ENCODE results near the gene UBN2.

The UBN2 gene

DNA sequence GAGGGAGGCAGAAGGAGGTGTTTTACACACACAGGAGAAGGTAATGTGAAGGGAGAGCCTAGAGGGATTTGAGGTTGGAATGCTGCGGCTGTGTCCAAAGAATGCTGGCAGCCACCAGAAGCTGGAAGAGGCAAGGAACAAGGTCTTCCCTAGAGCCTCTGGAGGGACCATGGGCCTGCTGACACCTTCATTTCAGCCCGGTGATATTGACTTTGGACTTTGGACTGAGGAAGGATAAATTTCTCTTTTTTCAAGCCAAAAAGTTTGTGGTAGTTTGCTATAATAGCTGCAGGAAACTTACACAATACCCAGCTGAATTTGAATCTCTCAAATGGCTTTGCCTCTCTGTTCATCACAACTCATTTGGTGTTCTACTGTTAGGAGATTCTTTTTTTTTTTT is 34.6 kb downstream of the UBN2 start:
- WGBS, 2 donors (ENCODE audit: extremely low coverage in 2 of 2, insufficient read length in 2 of 2, insufficient replicate concordance in 1 of 2), result no CpG with 5 or more reads among the region's 2 CpGs
- no peak overlapping the region for H4K8ac ChIP-seq (ENCODE audit: low read depth, low read length)
- no peaks in the 10 kb centered on the region for H3K79me1 ChIP-seq (ENCODE audit: low read depth, low read length)

GRCh38 chr7:139271718-139272628 is 40.9 kb downstream of the UBN2 start:
- H3K14ac ChIP-seq (ENCODE audit: low read length), result no peak overlapping the region
- no peak overlapping the region for H2BK5ac ChIP-seq (ENCODE audit: low read length)
- no peak overlapping the region for H2BK12ac ChIP-seq (ENCODE audit: low read length)
- no peak overlapping the region for H3K4ac ChIP-seq (ENCODE audit: low read length)
- WGBS, 2 donors (ENCODE audit: extremely low coverage in 2 of 2, insufficient read length in 2 of 2, insufficient replicate concordance in 1 of 2), result 100% methylated on average over 1 of the region's 17 CpGs; no CpG with 5 or more reads in 1 of the 2 donors
- no peak overlapping the region for H3K4me2 ChIP-seq (ENCODE audit: insufficient read depth, low read length, poor library complexity, severe bottlenecking)
- DNase-seq (ENCODE audit: low spot score), result no peak
- H3K27me3 ChIP-seq (ENCODE audit: control insufficient read depth in 3 of 3, insufficient read depth in 3 of 3, low read depth in 1 of 3, low read length in 3 of 3), result no peaks in the 10 kb centered on the region
- H3K18ac ChIP-seq (ENCODE audit: low read length), result no peak overlapping the region
- H2AFZ ChIP-seq (ENCODE audit: low read length), result no peak overlapping the region
- no peaks in the 10 kb centered on the region for H3K4me1 ChIP-seq (ENCODE audit: control insufficient read depth in 2 of 2, insufficient read depth in 1 of 2, low read depth in 1 of 2, low read length in 2 of 2)
- H3K4me3 ChIP-seq (ENCODE audit: low read length in 2 of 2), result no peak overlapping the region
- no peak overlapping the region for H4K8ac ChIP-seq (ENCODE audit: low read depth, low read length)
- no peak overlapping the region for H3K23ac ChIP-seq (ENCODE audit: low read depth, low read length, poor library complexity)
- H2AK5ac ChIP-seq (ENCODE audit: low read depth, low read length), result no peak overlapping the region
- no peaks in the 10 kb centered on the region for H3K9me3 ChIP-seq (replicated peaks in 1 of 2; ENCODE audit: control insufficient read depth in 2 of 2, insufficient read depth in 1 of 2, low read depth in 1 of 2, low read length in 2 of 2)
- H3K27ac ChIP-seq (replicated peaks; ENCODE audit: low read length), result no peak overlapping the region
- H2BK120ac ChIP-seq (ENCODE audit: low read depth, low read length), result no peak overlapping the region
- no peak overlapping the region for H4K91ac ChIP-seq (ENCODE audit: low read depth, low read length, poor library complexity)
- H3K79me1 ChIP-seq (ENCODE audit: low read depth, low read length), result no peaks in the 10 kb centered on the region
- H3K9ac ChIP-seq (ENCODE audit: low read depth, low read length, poor library complexity), result no peak overlapping the region
- peaks cover 9 to 89% of the 10 kb centered on the region in 2 donors for H3K36me3 ChIP-seq (replicated peaks in 1 of 2; ENCODE audit: control insufficient read depth in 2 of 2, insufficient read depth in 2 of 2, low read length in 2 of 2)
- H2BK15ac ChIP-seq (ENCODE audit: low read length), result no peak overlapping the region

More for the DNA sequence above, 34.6 kb downstream of the UBN2 start:
- H3K27me3 ChIP-seq (ENCODE audit: control insufficient read depth in 3 of 3, insufficient read depth in 3 of 3, low read depth in 1 of 3, low read length in 3 of 3), result no peaks in the 10 kb centered on the region
- no peak overlapping the region for H3K4me2 ChIP-seq (ENCODE audit: insufficient read depth, low read length, poor library complexity, severe bottlenecking)
- no peak overlapping the region for H2BK15ac ChIP-seq (ENCODE audit: low read length)
- H3K9ac ChIP-seq (ENCODE audit: low read depth, low read length, poor library complexity), result no peak overlapping the region
- H3K23ac ChIP-seq (ENCODE audit: low read depth, low read length, poor library complexity), result no peak overlapping the region
- H4K91ac ChIP-seq (ENCODE audit: low read depth, low read length, poor library complexity), result no peak overlapping the region
- peaks cover 6 to 97% of the 10 kb centered on the region in 2 donors for H3K36me3 ChIP-seq (replicated peaks in 1 of 2; ENCODE audit: control insufficient read depth in 2 of 2, insufficient read depth in 2 of 2, low read length in 2 of 2)
- no peak for DNase-seq (ENCODE audit: low spot score)
- H3K4me3 ChIP-seq (ENCODE audit: low read length in 2 of 2), result no peak overlapping the region
- H2AK5ac ChIP-seq (ENCODE audit: low read depth, low read length), result no peak overlapping the region
- no peak overlapping the region for H3K4ac ChIP-seq (ENCODE audit: low read length)
- no peak overlapping the region for H3K14ac ChIP-seq (ENCODE audit: low read length)
- H2AFZ ChIP-seq (ENCODE audit: low read length), result no peak overlapping the region
- no peak overlapping the region for H3K18ac ChIP-seq (ENCODE audit: low read length)
- no peak overlapping the region for H2BK120ac ChIP-seq (ENCODE audit: low read depth, low read length)
- no peaks in the 10 kb centered on the region for H3K4me1 ChIP-seq (ENCODE audit: control insufficient read depth in 2 of 2, insufficient read depth in 1 of 2, low read depth in 1 of 2, low read length in 2 of 2)
- peaks cover 0 to 5% of the 10 kb centered on the region in 2 donors for H3K9me3 ChIP-seq (replicated peaks in 1 of 2; ENCODE audit: control insufficient read depth in 2 of 2, insufficient read depth in 1 of 2, low read depth in 1 of 2, low read length in 2 of 2)
- no peak overlapping the region for H2BK5ac ChIP-seq (ENCODE audit: low read length)
- H3K27ac ChIP-seq (replicated peaks; ENCODE audit: low read length), result no peak overlapping the region
- no peak overlapping the region for H2BK12ac ChIP-seq (ENCODE audit: low read length)

DNA sequence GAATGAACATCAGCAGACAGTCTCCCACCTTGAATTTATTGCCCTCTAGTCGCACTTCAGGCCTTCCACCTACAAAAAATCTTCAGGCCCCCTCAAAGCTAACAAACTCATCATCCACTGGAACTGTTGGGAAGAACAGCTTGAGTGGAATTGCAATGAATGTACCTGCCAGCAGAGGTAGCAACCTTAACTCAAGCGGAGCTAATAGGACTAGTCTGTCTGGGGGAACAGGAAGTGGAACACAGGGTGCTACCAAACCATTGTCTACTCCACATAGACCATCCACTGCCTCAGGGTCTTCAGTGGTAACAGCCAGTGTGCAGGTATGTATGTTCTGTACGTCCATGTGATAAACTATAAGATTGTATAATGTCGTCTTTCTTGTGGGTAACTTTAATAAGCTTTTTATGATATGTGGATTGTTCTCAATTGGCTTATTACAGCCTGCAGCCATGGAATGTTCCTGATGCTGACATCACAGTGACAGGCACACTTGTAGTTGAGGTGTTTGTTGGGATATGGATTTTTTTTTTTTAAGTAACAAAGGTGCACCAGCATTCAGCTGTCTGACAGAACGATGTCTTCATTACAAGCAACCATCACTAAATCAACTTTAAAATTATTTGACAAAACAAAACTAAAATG is 53.3 kb downstream of the UBN2 start:
- Histone ChIP-seq H3K23ac (ENCODE audit: low read depth, low read length, poor library complexity) (no peak overlapping the region), H3K27me3 (ENCODE audit: control insufficient read depth in 3 of 3, insufficient read depth in 3 of 3, low read depth in 1 of 3, low read length in 3 of 3) (no peaks in the 10 kb centered on the region), H3K27ac (replicated peaks; ENCODE audit: low read length) (no peak overlapping the region), H2BK15ac (ENCODE audit: low read length) (no peak overlapping the region), H3K4me3 (ENCODE audit: low read length in 2 of 2) (no peak overlapping the region), H3K4me1 (ENCODE audit: control insufficient read depth in 2 of 2, insufficient read depth in 1 of 2, low read depth in 1 of 2, low read length in 2 of 2) (no peaks in the 10 kb centered on the region), H3K9me3 (replicated peaks in 1 of 2; ENCODE audit: control insufficient read depth in 2 of 2, insufficient read depth in 1 of 2, low read depth in 1 of 2, low read length in 2 of 2) (no peaks in the 10 kb centered on the region), H2AFZ (ENCODE audit: low read length) (no peak overlapping the region), H2AK5ac (ENCODE audit: low read depth, low read length) (no peak overlapping the region), H3K36me3 (replicated peaks in 1 of 2; ENCODE audit: control insufficient read depth in 2 of 2, insufficient read depth in 2 of 2, low read length in 2 of 2) (peaks cover 15 to 66% of the 10 kb centered on the region in 2 donors), H3K9ac (ENCODE audit: low read depth, low read length, poor library complexity) (no peak overlapping the region), H4K8ac (ENCODE audit: low read depth, low read length) (no peak overlapping the region), H2BK120ac (ENCODE audit: low read depth, low read length) (no peak overlapping the region), H3K4me2 (ENCODE audit: insufficient read depth, low read length, poor library complexity, severe bottlenecking) (no peak overlapping the region), H4K91ac (ENCODE audit: low read depth, low read length, poor library complexity) (no peak overlapping the region), H3K14ac (ENCODE audit: low read length) (no peak overlapping the region), H2BK5ac (ENCODE audit: low read length) (no peak overlapping the region), H3K79me1 (ENCODE audit: low read depth, low read length) (no peaks in the 10 kb centered on the region), H2BK12ac (ENCODE audit: low read length) (no peak overlapping the region), H3K18ac (ENCODE audit: low read length) (no peak overlapping the region), H3K4ac (ENCODE audit: low read length) (no peak overlapping the region)
- no peak for DNase-seq (ENCODE audit: low spot score)
- WGBS, 2 donors (ENCODE audit: extremely low coverage in 2 of 2, insufficient read length in 2 of 2, insufficient replicate concordance in 1 of 2), result no CpG with 5 or more reads among the region's 5 CpGs

DNA sequence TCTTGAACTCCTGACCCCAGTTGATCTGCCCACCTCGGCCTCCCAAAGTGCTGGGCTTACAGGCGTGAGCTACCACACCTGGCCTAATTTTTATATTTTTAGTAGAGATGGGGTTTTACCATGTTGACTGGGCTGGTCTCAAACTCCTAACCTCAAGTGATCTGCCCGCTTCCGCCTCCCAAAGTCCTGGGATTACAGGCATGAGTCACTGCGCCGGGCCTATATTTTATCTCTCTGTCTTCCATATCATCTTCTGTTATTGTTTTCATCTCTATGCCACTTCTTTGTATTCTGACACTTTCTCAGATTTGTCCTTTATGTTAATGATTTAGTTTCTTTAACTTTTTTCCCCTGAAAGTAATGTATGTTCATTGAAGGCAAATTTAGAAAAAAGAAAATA is 55.1 kb downstream of the UBN2 start:
- no peak overlapping the region for H2BK12ac ChIP-seq (ENCODE audit: low read length)
- no peak overlapping the region for H4K91ac ChIP-seq (ENCODE audit: low read depth, low read length, poor library complexity)
- H4K8ac ChIP-seq (ENCODE audit: low read depth, low read length), result no peak overlapping the region
- H3K4me1 ChIP-seq (ENCODE audit: control insufficient read depth in 2 of 2, insufficient read depth in 1 of 2, low read depth in 1 of 2, low read length in 2 of 2), result no peaks in the 10 kb centered on the region
- H3K4me2 ChIP-seq (ENCODE audit: insufficient read depth, low read length, poor library complexity, severe bottlenecking), result no peak overlapping the region
- no peaks in the 10 kb centered on the region for H3K79me1 ChIP-seq (ENCODE audit: low read depth, low read length)
- H2BK5ac ChIP-seq (ENCODE audit: low read length), result no peak overlapping the region
- no peak overlapping the region for H3K27ac ChIP-seq (replicated peaks; ENCODE audit: low read length)
- no peak overlapping the region for H3K23ac ChIP-seq (ENCODE audit: low read depth, low read length, poor library complexity)
- no peak overlapping the region for H3K9ac ChIP-seq (ENCODE audit: low read depth, low read length, poor library complexity)
- H3K18ac ChIP-seq (ENCODE audit: low read length), result no peak overlapping the region
- no peaks in the 10 kb centered on the region for H3K9me3 ChIP-seq (replicated peaks in 1 of 2; ENCODE audit: control insufficient read depth in 2 of 2, insufficient read depth in 1 of 2, low read depth in 1 of 2, low read length in 2 of 2)
- no CpG with 5 or more reads among the region's 6 CpGs for WGBS, 2 donors (ENCODE audit: extremely low coverage in 2 of 2, insufficient read length in 2 of 2, insufficient replicate concordance in 1 of 2)
- no peak for DNase-seq (ENCODE audit: low spot score)
- no peak overlapping the region for H3K14ac ChIP-seq (ENCODE audit: low read length)
- no peak overlapping the region for H2AFZ ChIP-seq (ENCODE audit: low read length)
- no peak overlapping the region for H3K4ac ChIP-seq (ENCODE audit: low read length)
- no peak overlapping the region for H3K4me3 ChIP-seq (ENCODE audit: low read length in 2 of 2)
- no peak overlapping the region for H2BK120ac ChIP-seq (ENCODE audit: low read depth, low read length)
- peaks cover 15 to 63% of the 10 kb centered on the region in 2 donors for H3K36me3 ChIP-seq (replicated peaks in 1 of 2; ENCODE audit: control insufficient read depth in 2 of 2, insufficient read depth in 2 of 2, low read length in 2 of 2)
- H2AK5ac ChIP-seq (ENCODE audit: low read depth, low read length), result no peak overlapping the region
- no peaks in the 10 kb centered on the region for H3K27me3 ChIP-seq (ENCODE audit: control insufficient read depth in 3 of 3, insufficient read depth in 3 of 3, low read depth in 1 of 3, low read length in 3 of 3)
- H2BK15ac ChIP-seq (ENCODE audit: low read length), result no peak overlapping the region
